ENCODE data around the gene EPHA6.

The EPHA6 gene

GRCh38 chr3:97177242-97177641 lies 362.8 kb downstream of the EPHA6 start:
- DNase-seq (ENCODE audit: low read depth in 2 of 2), result no peak

GRCh38 chr3:97181704-97182103 lies 367.3 kb downstream of the EPHA6 start:
- no peak for DNase-seq (ENCODE audit: low read depth in 2 of 2)

GRCh38 chr3:97187771-97188170 lies 373.4 kb downstream of the EPHA6 start:
- no peak for DNase-seq (ENCODE audit: low read depth in 2 of 2)

GRCh38 chr3:97189835-97190234 lies 375.4 kb downstream of the EPHA6 start:
- no peak for DNase-seq (ENCODE audit: low read depth in 2 of 2)

- no peak for DNase-seq (ENCODE audit: low read depth in 2 of 2)
Measured at GRCh38 chr3:97197083-97197482, 382.7 kb downstream of the EPHA6 start.

GRCh38 chr3:97197830-97198229 lies 383.4 kb downstream of the EPHA6 start:
- no peak for DNase-seq (ENCODE audit: low read depth in 2 of 2)

- DNase-seq (ENCODE audit: low read depth in 2 of 2), result no peak
Measured at GRCh38 chr3:97200387-97200786, 386.0 kb downstream of the EPHA6 start.

- DNase-seq (ENCODE audit: low read depth in 2 of 2), result no peak
Measured at GRCh38 chr3:97201814-97202213, 387.4 kb downstream of the EPHA6 start.

- DNase-seq (ENCODE audit: low read depth in 2 of 2), result no peak
Measured at GRCh38 chr3:97228966-97229365, 414.6 kb downstream of the EPHA6 start.

- no peak for DNase-seq (ENCODE audit: low read depth in 2 of 2)
Measured at GRCh38 chr3:97230486-97230885, 416.1 kb downstream of the EPHA6 start.

- no peak for DNase-seq (ENCODE audit: low read depth in 2 of 2)
Measured at GRCh38 chr3:97232393-97233034, 418.1 kb downstream of the EPHA6 start.

- no peak for DNase-seq (ENCODE audit: low read depth in 2 of 2)
Measured at GRCh38 chr3:97235179-97235578, 420.8 kb downstream of the EPHA6 start.

GRCh38 chr3:97235611-97236315 lies 421.4 kb downstream of the EPHA6 start:
- DNase-seq (ENCODE audit: low read depth in 2 of 2), result no peak

- DNase-seq (ENCODE audit: low read depth in 2 of 2), result no peak
Measured at GRCh38 chr3:97241417-97241816, 427.0 kb downstream of the EPHA6 start.

GRCh38 chr3:97245201-97245910 lies 431.0 kb downstream of the EPHA6 start:
- no peak for DNase-seq (ENCODE audit: low read depth in 2 of 2)

- DNase-seq (ENCODE audit: low read depth in 2 of 2), result no peak
Measured at GRCh38 chr3:97256060-97256459, 441.7 kb downstream of the EPHA6 start.

GRCh38 chr3:97257942-97258697 lies 443.7 kb downstream of the EPHA6 start:
- no peak for DNase-seq (ENCODE audit: low read depth in 2 of 2)

GRCh38 chr3:97259263-97259662 lies 444.9 kb downstream of the EPHA6 start:
- no peak for DNase-seq (ENCODE audit: low read depth in 2 of 2)

- DNase-seq (ENCODE audit: low read depth in 2 of 2), result no peak
Measured at GRCh38 chr3:97264180-97264579, 449.8 kb downstream of the EPHA6 start.

GRCh38 chr3:97265237-97266005 lies 451.0 kb downstream of the EPHA6 start:
- DNase-seq (ENCODE audit: low read depth in 2 of 2), result no peak

GRCh38 chr3:97269202-97269601 lies 454.8 kb downstream of the EPHA6 start:
- no peak for DNase-seq (ENCODE audit: low read depth in 2 of 2)
